Stomach (tissue), 4 donors: Measurements from ENCODE around the gene THUMPD3.

ENCODE experiments used
- CTCF ChIP-seq, 7 experiments: fragments of 450-650 bp in 4 of 7; fragments of 200-600 bp in 3 of 7; sonication (generic) in 3 of 7; IDR thresholded peaks; one replicate each; pipeline ENCODE4 v1.5.1; 2016 to 2019; ENCODE audit warnings: antibody characterized with exemption in 7 of 7, control low read depth in 2 of 7, mild to moderate bottlenecking in 1 of 7
- EP300 ChIP-seq: sonication (generic); formaldehyde crosslinking; IDR thresholded peaks from one replicate; pipeline ENCODE4 v1.6.1; 2017; ENCODE audit warnings: antibody characterized with exemption
- POLR2A ChIP-seq, 4 donors: fragments of 450-650 bp; IDR thresholded peaks; one replicate each; pipeline ENCODE4 v1.6.1; 2016; ENCODE audit warnings: antibody characterized with exemption in 4 of 4, control low read depth in 2 of 4, mild to moderate bottlenecking in 1 of 4, moderate library complexity in 1 of 4
- POLR2AphosphoS5 ChIP-seq, 3 donors: sonication (generic); formaldehyde crosslinking; IDR thresholded peaks; one replicate each; pipeline ENCODE4 v1.6.1; 2016; ENCODE audit warnings: antibody characterized with exemption in 3 of 3

- TF ChIP-seq CTCF (IDR thresholded peaks at IDR 0.05): no peak
- no peak for TF ChIP-seq POLR2A (IDR thresholded peaks at IDR 0.05)
- no peak for TF ChIP-seq POLR2AphosphoS5 (IDR thresholded peaks at IDR 0.05)
- no peak for TF ChIP-seq EP300
Measured at GRCh38 chr3:9428411-9428810, 65.6 kb downstream of the THUMPD3 start.
